HepG2 (cell line): Measurements from ENCODE around the gene CUL7. TPM values are rescaled to one million over a fixed set of nuclear protein-coding genes. Genes with fewer than 3 reads are reported as not detected.
A peak's percentile ranks its signal among the peaks of the same experiment; 100 is the strongest.

Source experiments
- CCDC6 ChIP-seq: sonication (generic); formaldehyde crosslinking; IDR thresholded peaks from 2 replicates; pipeline ENCODE4 v1.8.1; 2022; ENCODE audit warnings: mild to moderate bottlenecking, missing genetic modification reagents, moderate library complexity
- FOXP1 ChIP-seq, 2 experiments: fragments of 450-650 bp in 1 of 2; IDR thresholded peaks; 2 replicates each; pipeline ENCODE4 v1.6.1; 2017 to 2018; ENCODE audit warnings: antibody characterized with exemption in 1 of 2
- HOXA5 ChIP-seq: sonication (generic); formaldehyde crosslinking; IDR thresholded peaks from 2 replicates; pipeline ENCODE4 v1.4.0; 2020; ENCODE audit warnings: missing genetic modification reagents
- KMT2A ChIP-seq: sonication (generic); formaldehyde crosslinking; IDR thresholded peaks from 2 replicates; pipeline ENCODE4 v1.4.0; 2020; ENCODE audit warnings: missing genetic modification reagents
- SRF ChIP-seq: IDR thresholded peaks from 2 replicates; pipeline ENCODE4 v1.6.1; 2011; ENCODE audit warnings: mild to moderate bottlenecking, low read depth, low read length, moderate library complexity
- THAP11 ChIP-seq: IDR thresholded peaks from 2 replicates; pipeline ENCODE4 v1.6.1; 2016; ENCODE audit warnings: missing biosample characterization, missing genetic modification reagents
- TP53 ChIP-seq: sonication (generic); formaldehyde crosslinking; conservative IDR thresholded peaks from 2 replicates; pipeline ENCODE4 v1.4.0; 2020; ENCODE audit warnings: missing genetic modification reagents
- ZNF329 ChIP-seq: sonication (generic); formaldehyde crosslinking; IDR thresholded peaks from 2 replicates; pipeline ENCODE4 v1.9.0; 2021; ENCODE audit warnings: low read depth, mild to moderate bottlenecking, missing genetic modification reagents
- ZNF737 ChIP-seq: sonication (generic); formaldehyde crosslinking; IDR thresholded peaks from 2 replicates; pipeline ENCODE4 v1.5.0; 2020; ENCODE audit warnings: missing genetic modification reagents, mild to moderate bottlenecking, borderline replicate concordance
- polyA plus RNA-seq, 8 experiments: library from polyadenylated mRNA; depleted of rRNA in 3 of 8; stranded (reverse) in 7 of 8; unstranded in 1 of 8; fragments of >200 nt; fragmentation: Illumina TruSeq in 4 of 8; extraction: Trizol in 4 of 8; gene quantifications; 2 replicates each; pipeline versions ENCODE4 v1.2.1 to v1.2.3, GENCODE V29; 2011 to 2016; ENCODE audit warnings: low read depth in 4 of 8, missing spikeins in 1 of 8, mixed read lengths in 1 of 8; ENCODE audit not compliant: insufficient read depth in 1 of 8
- total RNA-seq, 5 experiments: library from RNA; depleted of rRNA; stranded (reverse); fragments of >200 nt; fragmentation: Illumina TruSeq; extraction: Trizol; gene quantifications; 2 replicates each; pipeline ENCODE4 v1.2.3, GENCODE V29; 2016; ENCODE audit warnings: low read depth in 1 of 5
- TF ChIP-seq, protein P1 (sequence below), 2 experiments: fragments of 450-650 bp in 1 of 2; sonication (generic) in 1 of 2; formaldehyde crosslinking in 1 of 2; IDR thresholded peaks; 2 replicates each; pipeline versions ENCODE4 v1.6.1 to v1.8.0; 2016 to 2022; ENCODE audit warnings: antibody characterized with exemption in 1 of 2, mild to moderate bottlenecking in 1 of 2, missing genetic modification reagents in 1 of 2
- TF ChIP-seq, protein P2 (sequence below): sonication (generic); formaldehyde crosslinking; IDR thresholded peaks from 2 replicates; pipeline ENCODE4 v1.5.1; 2020; ENCODE audit warnings: mild to moderate bottlenecking, missing genetic modification reagents, moderate library complexity
- TF ChIP-seq, protein P3 (sequence below): sonication (generic); formaldehyde crosslinking; IDR thresholded peaks from 2 replicates; pipeline ENCODE4 v1.5.0; 2020; ENCODE audit warnings: missing genetic modification reagents, mild to moderate bottlenecking, borderline replicate concordance
- TF ChIP-seq, protein P4 (sequence below): fragments of 450-650 bp; IDR thresholded peaks from 2 replicates; pipeline ENCODE4 v1.6.1; 2017; ENCODE audit warnings: mild to moderate bottlenecking
- TF ChIP-seq, protein P5 (sequence below): sonication (generic); formaldehyde crosslinking; IDR thresholded peaks from 2 replicates; pipeline ENCODE4 v1.4.0; 2020; ENCODE audit warnings: mild to moderate bottlenecking, low read depth, missing genetic modification reagents

CUL7 gene
- total and polyA plus RNA-seq, 2 of the 13 experiments (the other 11 are each of a cell fraction or from before 2014, with no cell fraction given), result 32.0 to 60.7 TPM

DNA sequence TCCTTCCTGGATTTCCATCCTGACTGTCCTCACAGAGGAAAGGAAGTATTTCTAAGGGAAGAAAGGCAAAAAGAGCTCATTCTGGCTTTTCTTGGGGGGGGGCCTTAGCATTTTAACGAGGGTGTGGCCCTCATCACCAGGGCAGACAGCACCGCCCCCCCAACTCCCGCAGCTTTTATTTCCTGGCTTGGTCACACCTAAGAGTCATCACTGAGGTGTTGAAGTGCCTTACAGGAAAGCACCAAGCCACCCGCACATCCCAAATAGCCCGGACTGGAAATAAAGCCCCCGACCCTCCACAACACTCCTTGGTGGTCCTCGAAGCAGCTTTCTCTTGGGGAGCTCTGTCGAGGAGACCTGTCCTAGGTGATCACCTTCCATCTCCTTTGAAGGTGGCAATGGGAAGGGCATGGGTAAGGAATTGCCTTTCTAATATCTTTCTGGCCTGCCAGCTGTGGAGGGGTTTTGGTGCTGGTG lies 23.7 kb upstream of the CUL7 start (continued):
- TF ChIP-seq, protein P1, sequence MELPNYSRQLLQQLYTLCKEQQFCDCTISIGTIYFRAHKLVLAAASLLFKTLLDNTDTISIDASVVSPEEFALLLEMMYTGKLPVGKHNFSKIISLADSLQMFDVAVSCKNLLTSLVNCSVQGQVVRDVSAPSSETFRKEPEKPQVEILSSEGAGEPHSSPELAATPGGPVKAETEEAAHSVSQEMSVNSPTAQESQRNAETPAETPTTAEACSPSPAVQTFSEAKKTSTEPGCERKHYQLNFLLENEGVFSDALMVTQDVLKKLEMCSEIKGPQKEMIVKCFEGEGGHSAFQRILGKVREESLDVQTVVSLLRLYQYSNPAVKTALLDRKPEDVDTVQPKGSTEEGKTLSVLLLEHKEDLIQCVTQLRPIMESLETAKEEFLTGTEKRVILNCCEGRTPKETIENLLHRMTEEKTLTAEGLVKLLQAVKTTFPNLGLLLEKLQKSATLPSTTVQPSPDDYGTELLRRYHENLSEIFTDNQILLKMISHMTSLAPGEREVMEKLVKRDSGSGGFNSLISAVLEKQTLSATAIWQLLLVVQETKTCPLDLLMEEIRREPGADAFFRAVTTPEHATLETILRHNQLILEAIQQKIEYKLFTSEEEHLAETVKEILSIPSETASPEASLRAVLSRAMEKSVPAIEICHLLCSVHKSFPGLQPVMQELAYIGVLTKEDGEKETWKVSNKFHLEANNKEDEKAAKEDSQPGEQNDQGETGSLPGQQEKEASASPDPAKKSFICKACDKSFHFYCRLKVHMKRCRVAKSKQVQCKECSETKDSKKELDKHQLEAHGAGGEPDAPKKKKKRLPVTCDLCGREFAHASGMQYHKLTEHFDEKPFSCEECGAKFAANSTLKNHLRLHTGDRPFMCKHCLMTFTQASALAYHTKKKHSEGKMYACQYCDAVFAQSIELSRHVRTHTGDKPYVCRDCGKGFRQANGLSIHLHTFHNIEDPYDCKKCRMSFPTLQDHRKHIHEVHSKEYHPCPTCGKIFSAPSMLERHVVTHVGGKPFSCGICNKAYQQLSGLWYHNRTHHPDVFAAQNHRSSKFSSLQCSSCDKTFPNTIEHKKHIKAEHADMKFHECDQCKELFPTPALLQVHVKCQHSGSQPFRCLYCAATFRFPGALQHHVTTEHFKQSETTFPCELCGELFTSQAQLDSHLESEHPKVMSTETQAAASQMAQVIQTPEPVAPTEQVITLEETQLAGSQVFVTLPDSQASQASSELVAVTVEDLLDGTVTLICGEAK (IDR thresholded peaks at IDR 0.05), result no peak
- TF ChIP-seq, protein P1 (CRISPR knock-in tag; IDR thresholded peaks at IDR 0.05), result no peak
- TF ChIP-seq ZNF737 (CRISPR knock-in tag) (0 out of 2 replicates have a peak, but pooled peaks have one; percentile 39), CCDC6 (CRISPR knock-in tag) (0 out of 2 replicates have a peak, but pooled peaks have one; percentile 22), TP53 (CRISPR knock-in tag) (0 out of 2 replicates have a peak, but pooled peaks have one; percentile 10), HOXA5 (CRISPR knock-in tag) (no peak), THAP11 (CRISPR knock-in tag) (no peak), ZNF329 (CRISPR knock-in tag) (0 out of 2 replicates have a peak, but pooled peaks have one; percentile 45), SRF (no peak), FOXP1 (IDR thresholded peaks at IDR 0.05) (no peak), FOXP1 (CRISPR knock-in tag; IDR thresholded peaks at IDR 0.05) (no peak), KMT2A (CRISPR knock-in tag) (no peak)
- TF ChIP-seq, protein P2, sequence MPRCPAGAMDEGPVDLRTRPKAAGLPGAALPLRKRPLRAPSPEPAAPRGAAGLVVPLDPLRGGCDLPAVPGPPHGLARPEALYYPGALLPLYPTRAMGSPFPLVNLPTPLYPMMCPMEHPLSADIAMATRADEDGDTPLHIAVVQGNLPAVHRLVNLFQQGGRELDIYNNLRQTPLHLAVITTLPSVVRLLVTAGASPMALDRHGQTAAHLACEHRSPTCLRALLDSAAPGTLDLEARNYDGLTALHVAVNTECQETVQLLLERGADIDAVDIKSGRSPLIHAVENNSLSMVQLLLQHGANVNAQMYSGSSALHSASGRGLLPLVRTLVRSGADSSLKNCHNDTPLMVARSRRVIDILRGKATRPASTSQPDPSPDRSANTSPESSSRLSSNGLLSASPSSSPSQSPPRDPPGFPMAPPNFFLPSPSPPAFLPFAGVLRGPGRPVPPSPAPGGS (CRISPR knock-in tag), result no peak
- TF ChIP-seq, protein P3, sequence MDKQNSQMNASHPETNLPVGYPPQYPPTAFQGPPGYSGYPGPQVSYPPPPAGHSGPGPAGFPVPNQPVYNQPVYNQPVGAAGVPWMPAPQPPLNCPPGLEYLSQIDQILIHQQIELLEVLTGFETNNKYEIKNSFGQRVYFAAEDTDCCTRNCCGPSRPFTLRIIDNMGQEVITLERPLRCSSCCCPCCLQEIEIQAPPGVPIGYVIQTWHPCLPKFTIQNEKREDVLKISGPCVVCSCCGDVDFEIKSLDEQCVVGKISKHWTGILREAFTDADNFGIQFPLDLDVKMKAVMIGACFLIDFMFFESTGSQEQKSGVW, result no peak
- TF ChIP-seq, protein P4, sequence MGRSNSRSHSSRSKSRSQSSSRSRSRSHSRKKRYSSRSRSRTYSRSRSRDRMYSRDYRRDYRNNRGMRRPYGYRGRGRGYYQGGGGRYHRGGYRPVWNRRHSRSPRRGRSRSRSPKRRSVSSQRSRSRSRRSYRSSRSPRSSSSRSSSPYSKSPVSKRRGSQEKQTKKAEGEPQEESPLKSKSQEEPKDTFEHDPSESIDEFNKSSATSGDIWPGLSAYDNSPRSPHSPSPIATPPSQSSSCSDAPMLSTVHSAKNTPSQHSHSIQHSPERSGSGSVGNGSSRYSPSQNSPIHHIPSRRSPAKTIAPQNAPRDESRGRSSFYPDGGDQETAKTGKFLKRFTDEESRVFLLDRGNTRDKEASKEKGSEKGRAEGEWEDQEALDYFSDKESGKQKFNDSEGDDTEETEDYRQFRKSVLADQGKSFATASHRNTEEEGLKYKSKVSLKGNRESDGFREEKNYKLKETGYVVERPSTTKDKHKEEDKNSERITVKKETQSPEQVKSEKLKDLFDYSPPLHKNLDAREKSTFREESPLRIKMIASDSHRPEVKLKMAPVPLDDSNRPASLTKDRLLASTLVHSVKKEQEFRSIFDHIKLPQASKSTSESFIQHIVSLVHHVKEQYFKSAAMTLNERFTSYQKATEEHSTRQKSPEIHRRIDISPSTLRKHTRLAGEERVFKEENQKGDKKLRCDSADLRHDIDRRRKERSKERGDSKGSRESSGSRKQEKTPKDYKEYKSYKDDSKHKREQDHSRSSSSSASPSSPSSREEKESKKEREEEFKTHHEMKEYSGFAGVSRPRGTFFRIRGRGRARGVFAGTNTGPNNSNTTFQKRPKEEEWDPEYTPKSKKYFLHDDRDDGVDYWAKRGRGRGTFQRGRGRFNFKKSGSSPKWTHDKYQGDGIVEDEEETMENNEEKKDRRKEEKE, result no peak
- TF ChIP-seq, protein P5, sequence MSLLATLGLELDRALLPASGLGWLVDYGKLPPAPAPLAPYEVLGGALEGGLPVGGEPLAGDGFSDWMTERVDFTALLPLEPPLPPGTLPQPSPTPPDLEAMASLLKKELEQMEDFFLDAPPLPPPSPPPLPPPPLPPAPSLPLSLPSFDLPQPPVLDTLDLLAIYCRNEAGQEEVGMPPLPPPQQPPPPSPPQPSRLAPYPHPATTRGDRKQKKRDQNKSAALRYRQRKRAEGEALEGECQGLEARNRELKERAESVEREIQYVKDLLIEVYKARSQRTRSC, result no peak
